Measurements from ENCODE around the gene TIAM1.

DNA sequence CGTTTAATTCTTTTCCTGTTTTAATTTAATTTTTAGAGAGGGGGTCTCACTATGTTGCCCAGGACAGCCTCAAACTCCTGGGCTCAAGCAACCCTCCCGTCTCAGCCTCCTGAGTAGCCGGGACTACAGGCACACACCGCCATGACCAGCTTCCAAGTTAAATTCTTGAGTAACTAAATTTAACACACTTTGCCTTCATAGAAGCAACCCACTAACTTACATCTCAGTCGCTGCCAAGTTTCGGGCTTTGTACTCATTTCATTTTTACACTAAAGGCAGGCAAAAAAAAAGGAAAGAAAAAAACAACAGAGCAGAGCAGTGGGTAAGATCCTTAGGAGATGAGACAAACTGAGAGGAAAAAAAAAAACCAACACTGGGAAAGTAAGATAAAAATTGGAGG, 3.5 kb downstream of the TIAM1 start:
- TF ChIP-seq, protein P1, sequence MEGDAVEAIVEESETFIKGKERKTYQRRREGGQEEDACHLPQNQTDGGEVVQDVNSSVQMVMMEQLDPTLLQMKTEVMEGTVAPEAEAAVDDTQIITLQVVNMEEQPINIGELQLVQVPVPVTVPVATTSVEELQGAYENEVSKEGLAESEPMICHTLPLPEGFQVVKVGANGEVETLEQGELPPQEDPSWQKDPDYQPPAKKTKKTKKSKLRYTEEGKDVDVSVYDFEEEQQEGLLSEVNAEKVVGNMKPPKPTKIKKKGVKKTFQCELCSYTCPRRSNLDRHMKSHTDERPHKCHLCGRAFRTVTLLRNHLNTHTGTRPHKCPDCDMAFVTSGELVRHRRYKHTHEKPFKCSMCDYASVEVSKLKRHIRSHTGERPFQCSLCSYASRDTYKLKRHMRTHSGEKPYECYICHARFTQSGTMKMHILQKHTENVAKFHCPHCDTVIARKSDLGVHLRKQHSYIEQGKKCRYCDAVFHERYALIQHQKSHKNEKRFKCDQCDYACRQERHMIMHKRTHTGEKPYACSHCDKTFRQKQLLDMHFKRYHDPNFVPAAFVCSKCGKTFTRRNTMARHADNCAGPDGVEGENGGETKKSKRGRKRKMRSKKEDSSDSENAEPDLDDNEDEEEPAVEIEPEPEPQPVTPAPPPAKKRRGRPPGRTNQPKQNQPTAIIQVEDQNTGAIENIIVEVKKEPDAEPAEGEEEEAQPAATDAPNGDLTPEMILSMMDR (IDR thresholded peaks at IDR 0.05; ENCODE audit: low read depth, low read length): no peak
- TF ChIP-seq EZH2phosphoT487 (IDR thresholded peaks at IDR 0.05; ENCODE audit: low read depth): no peak

Data from OCI-LY3 (cell line).